HCT116 (cell line): ENCODE results near the gene ADAMTS13. TPM values are rescaled to one million over a fixed set of nuclear protein-coding genes. Genes with fewer than 3 reads are reported as not detected.
A peak's percentile ranks its signal among the peaks of the same experiment; 100 is the strongest.

ENCODE experiments used
- ATAC-seq: fragments of 200-7000 bp; cut with Tn5 transposase; 2 replicates; pipeline ENCODE4 v1.9.1; 2020; ENCODE audit warnings: mild to moderate bottlenecking, moderate library complexity
- BruUV-seq: library from RNA; stranded (reverse); fragments of 400-500 nt; replicated peaks from 2 replicates; lab custom pipeline; 2021; lab: Mats Ljungman, UMichigan
- CTCF ChIA-PET: fragments of 300-600 bp; sonication (Branson Sonifier 250); formaldehyde crosslinking; loops from one replicate; lab custom pipeline; 2021; ENCODE audit warnings: antibody characterized with exemption; lab: Charles Lee
- POLR2A ChIA-PET: fragments of 300-600, 350-600 bp; sonication (Branson Sonifier 250); formaldehyde crosslinking; loops from one replicate; lab custom pipeline; 2021; ENCODE audit warnings: antibody characterized with exemption; lab: Charles Lee
- RAD21 ChIA-PET, 2 experiments: fragments of 300-600 bp; sonication (Branson Sonifier 250); formaldehyde crosslinking; loops; one replicate each; lab custom pipeline; 2023; ENCODE audit warnings: low total read pairs in 2 of 2; ENCODE audit not compliant: uncharacterized antibody in 2 of 2, unreplicated experiment in 2 of 2, low non-redundant PET in 1 of 2; lab: Charles Lee
- DNase-seq: peaks from one replicate; pipeline ENCODE4 v3.0.0-alpha.2; 2010; ENCODE audit warnings: low read depth, low spot score
- H2AFZ ChIP-seq: fragments of 200-600 bp; shearing (Covaris generic), sonication (generic); 2 replicates; pipeline ENCODE4 v1.6.1; 2017; ENCODE audit warnings: low read depth, mixed run types, mixed read lengths, antibody characterized with exemption, low read length; ENCODE audit not compliant: poor library complexity, severe bottlenecking
- H3K27ac ChIP-seq: 2 replicates; pipeline ENCODE4 v1.5.1; 2012; ENCODE audit warnings: low read depth, low read length
- H3K27me3 ChIP-seq: fragments of 200-600 bp; sonication (generic); 2 replicates; pipeline ENCODE4 v1.6.1; 2016; ENCODE audit warnings: mixed run types, low read length, mixed read lengths; ENCODE audit not compliant: insufficient read depth
- H3K36me3 ChIP-seq, 2 experiments: fragments of 200-500 bp in 1 of 2; fragments of 200-600 bp in 1 of 2; sonication (Bioruptor generic) in 1 of 2; sonication (generic) in 1 of 2; 2 replicates each; pipeline versions ENCODE4 v1.5.1 to v1.6.1; 2014 to 2016; ENCODE audit warnings: low read length in 2 of 2, inconsistent platforms in 1 of 2, mixed read lengths in 1 of 2, mixed run types in 1 of 2; ENCODE audit not compliant: insufficient read depth in 2 of 2, control insufficient read depth in 1 of 2
- H3K4me1 ChIP-seq, 2 experiments: fragments of 200-600 bp in 1 of 2; sonication (generic) in 1 of 2; 2 replicates each; pipeline versions ENCODE4 v1.5.1 to v1.6.1; 2012 to 2017; ENCODE audit warnings: low read length in 2 of 2, inconsistent platforms in 1 of 2, mild to moderate bottlenecking in 1 of 2, mixed read lengths in 1 of 2, mixed run types in 1 of 2, moderate library complexity in 1 of 2; ENCODE audit not compliant: insufficient read depth in 2 of 2, control insufficient read depth in 1 of 2
- H3K4me2 ChIP-seq: fragments of 200-600 bp; sonication (generic); 2 replicates; pipeline ENCODE4 v1.6.1; 2017; ENCODE audit warnings: mixed run types, low read length, mixed read lengths
- H3K4me3 ChIP-seq, 2 experiments: fragments of 200-600 bp in 1 of 2; sonication (generic) in 1 of 2; replicated peaks in 1 of 2; 2 replicates each; pipeline ENCODE4 v1.5.1; 2011 to 2016; ENCODE audit warnings: low read length in 2 of 2, control low read depth in 1 of 2, low read depth in 1 of 2, mild to moderate bottlenecking in 1 of 2, mixed read lengths in 1 of 2, mixed run types in 1 of 2
- H3K79me2 ChIP-seq: fragments of 200-600 bp; sonication (generic); 2 replicates; pipeline ENCODE4 v1.6.1; 2017; ENCODE audit warnings: mild to moderate bottlenecking, mixed run types, low read length, moderate library complexity, mixed read lengths; ENCODE audit not compliant: insufficient read depth
- H3K9ac ChIP-seq: fragments of 200-600 bp; sonication (generic); 2 replicates; pipeline ENCODE4 v1.6.1; 2016; ENCODE audit warnings: low read length, mixed read lengths
- H3K9me2 ChIP-seq: fragments of 200-600 bp; sonication (generic), shearing (Covaris generic); 2 replicates; pipeline ENCODE4 v1.6.1; 2017; ENCODE audit warnings: mixed run types, mild to moderate bottlenecking, moderate library complexity; ENCODE audit not compliant: insufficient read depth
- H3K9me3 ChIP-seq, 2 experiments: fragments of 200-500 bp in 1 of 2; fragments of 200-600 bp in 1 of 2; sonication (Bioruptor generic) in 1 of 2; sonication (generic) in 1 of 2; 2 replicates each; pipeline ENCODE4 v1.6.1; 2014 to 2017; ENCODE audit warnings: low read length in 2 of 2, mixed read lengths in 2 of 2, inconsistent platforms in 1 of 2, low read depth in 1 of 2, mild to moderate bottlenecking in 1 of 2, mixed run types in 1 of 2, moderate library complexity in 1 of 2; ENCODE audit not compliant: control insufficient read depth in 1 of 2, insufficient read depth in 1 of 2
- H4K20me1 ChIP-seq: fragments of 200-600 bp; sonication (generic), shearing (Covaris generic); 2 replicates; pipeline ENCODE4 v1.6.1; 2017; ENCODE audit warnings: mixed run types, mild to moderate bottlenecking, moderate library complexity; ENCODE audit not compliant: insufficient read depth
- EGR1 ChIP-seq: IDR thresholded peaks from 2 replicates; pipeline ENCODE4 v1.6.1; 2012; ENCODE audit warnings: low read depth
- EZH2phosphoT487 ChIP-seq: fragments of 200-600 bp; IDR thresholded peaks from 2 replicates; pipeline ENCODE4 v1.6.1; 2018; ENCODE audit warnings: antibody characterized with exemption, borderline replicate concordance
- POLR2A ChIP-seq: IDR thresholded peaks from 2 replicates; pipeline ENCODE4 v1.7.0; 2011; ENCODE audit warnings: borderline replicate concordance; ENCODE audit not compliant: insufficient read depth, insufficient read length; ENCODE audit errors: extremely low read depth
- RAD21 ChIP-seq: IDR thresholded peaks from 2 replicates; pipeline ENCODE4 v1.6.1; 2012; ENCODE audit warnings: low read depth, mild to moderate bottlenecking
- ZFX ChIP-seq: fragments of 450-650 bp; IDR thresholded peaks from 2 replicates; pipeline ENCODE4 v1.6.1; 2017
- intact Hi-C: fragments of 100-400 bp; cut with micrococcal nuclease; formaldehyde crosslinking; loops from 2 replicates; pipeline ENCODE4 v1.10.0; 2022
- total RNA-seq: library from RNA; stranded (reverse); gene quantifications from one replicate; pipeline ENCODE4 v1.2.1, GENCODE V29; 2021; ENCODE audit not compliant: unreplicated experiment
- TF ChIP-seq, protein P1 (sequence below), 3 experiments: fragments of 200-600 bp in 1 of 3; sonication (generic) in 1 of 3; IDR thresholded peaks in 2 of 3; conservative IDR thresholded peaks in 1 of 3; 2 replicates each; pipeline ENCODE4 v1.5.1; 2012 to 2017; ENCODE audit warnings: low read depth in 2 of 3, low read length in 2 of 3, antibody characterized with exemption in 1 of 3, borderline replicate concordance in 1 of 3, control low read depth in 1 of 3, mild to moderate bottlenecking in 1 of 3, mixed read lengths in 1 of 3, mixed run types in 1 of 3, moderate library complexity in 1 of 3; ENCODE audit not compliant: insufficient read depth in 1 of 3

Gene ADAMTS13
- total RNA-seq, 1 experiment from 2014 or later: 9.2 TPM

DNA sequence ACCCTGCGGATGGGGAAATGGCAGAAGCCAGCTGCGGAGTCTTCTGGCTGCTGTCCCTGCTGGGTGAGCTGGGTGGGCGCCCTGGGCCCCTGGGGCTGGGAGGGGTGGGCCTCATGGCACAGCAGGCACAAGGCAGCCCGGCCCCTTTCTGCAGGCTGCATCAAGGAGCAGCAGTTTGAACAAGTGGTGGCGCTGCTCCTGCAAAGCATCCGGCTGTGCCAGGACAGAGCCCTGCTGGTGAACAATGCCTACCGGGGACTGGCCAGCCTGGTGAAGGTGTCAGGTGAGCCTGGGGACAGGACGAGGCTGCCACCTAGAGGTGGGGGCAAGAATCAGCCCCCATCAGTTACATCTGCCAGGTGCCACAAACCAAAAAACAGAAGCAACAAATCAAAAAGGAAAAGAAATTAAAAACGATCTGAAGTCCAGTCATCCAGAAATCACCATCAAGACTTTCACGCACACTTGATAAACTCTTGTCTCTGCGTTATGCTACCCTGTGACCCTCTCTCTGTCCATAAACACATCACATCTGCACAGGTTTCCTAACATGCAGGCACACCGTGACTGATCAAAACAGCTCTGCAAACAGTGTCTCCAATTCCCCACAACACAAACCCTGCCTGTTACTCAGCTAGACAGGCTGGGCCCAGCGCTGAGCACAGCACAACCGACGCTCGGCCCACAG is 18.3 kb upstream of the ADAMTS13 start:
- H3K27ac ChIP-seq: no peak overlapping the region
- no peaks in the 10 kb centered on the region for H4K20me1 ChIP-seq
- intact Hi-C loops: loop anchor here (1.0 kb wide), 1 partner anchor 45 kb away; no protein-coding TSS in a partner anchor
- no peaks in the 10 kb centered on the region; the same call in 1 of the 2 replicates for H3K79me2 ChIP-seq
- no peak for TF ChIP-seq EGR1
- TF ChIP-seq RAD21: peak; percentile 83
- TF ChIP-seq, protein P1, sequence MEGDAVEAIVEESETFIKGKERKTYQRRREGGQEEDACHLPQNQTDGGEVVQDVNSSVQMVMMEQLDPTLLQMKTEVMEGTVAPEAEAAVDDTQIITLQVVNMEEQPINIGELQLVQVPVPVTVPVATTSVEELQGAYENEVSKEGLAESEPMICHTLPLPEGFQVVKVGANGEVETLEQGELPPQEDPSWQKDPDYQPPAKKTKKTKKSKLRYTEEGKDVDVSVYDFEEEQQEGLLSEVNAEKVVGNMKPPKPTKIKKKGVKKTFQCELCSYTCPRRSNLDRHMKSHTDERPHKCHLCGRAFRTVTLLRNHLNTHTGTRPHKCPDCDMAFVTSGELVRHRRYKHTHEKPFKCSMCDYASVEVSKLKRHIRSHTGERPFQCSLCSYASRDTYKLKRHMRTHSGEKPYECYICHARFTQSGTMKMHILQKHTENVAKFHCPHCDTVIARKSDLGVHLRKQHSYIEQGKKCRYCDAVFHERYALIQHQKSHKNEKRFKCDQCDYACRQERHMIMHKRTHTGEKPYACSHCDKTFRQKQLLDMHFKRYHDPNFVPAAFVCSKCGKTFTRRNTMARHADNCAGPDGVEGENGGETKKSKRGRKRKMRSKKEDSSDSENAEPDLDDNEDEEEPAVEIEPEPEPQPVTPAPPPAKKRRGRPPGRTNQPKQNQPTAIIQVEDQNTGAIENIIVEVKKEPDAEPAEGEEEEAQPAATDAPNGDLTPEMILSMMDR (IDR thresholded peaks at IDR 0.05 in 2 of 3, conservative IDR thresholded peaks at IDR 0.05 in 1 of 3; ENCODE audit: borderline replicate concordance in 1 of 3, insufficient read depth in 1 of 3, low read depth in 2 of 3, low read length in 2 of 3): peak; percentile 89 to 96 (median 89)
- ATAC-seq (peak; percentile 81), DNase-seq (peak; percentile 65)
- H3K9ac ChIP-seq: no peak overlapping the region
- H3K9me3 ChIP-seq: no peaks in the 10 kb centered on the region
- H3K27me3 ChIP-seq: no peaks in the 10 kb centered on the region
- ChIA-PET RAD21 (no interaction called here), POLR2A (no interaction called here), CTCF (interaction anchor here (0.7 to 2.9 kb wide), 3 partner anchors 9 to 218 kb away, joined by 3 to 14 read pairs (median 3); partner anchors contain the start of genes SURF1 and SURF2)
- H3K4me3 ChIP-seq: no peak overlapping the region
- no peaks in the 10 kb centered on the region for H3K9me2 ChIP-seq
- H2AFZ ChIP-seq: no peak overlapping the region
- H3K36me3 ChIP-seq: peaks cover 15 to 23% of the 10 kb centered on the region in 2 experiments; a peak in 3 of 4 replicates
- BruUV-seq: no TSS peak
- H3K4me2 ChIP-seq: no peak overlapping the region
- peaks cover 0 to 5% of the 10 kb centered on the region in 2 experiments; a peak in 1 of 4 replicates for H3K4me1 ChIP-seq

DNA sequence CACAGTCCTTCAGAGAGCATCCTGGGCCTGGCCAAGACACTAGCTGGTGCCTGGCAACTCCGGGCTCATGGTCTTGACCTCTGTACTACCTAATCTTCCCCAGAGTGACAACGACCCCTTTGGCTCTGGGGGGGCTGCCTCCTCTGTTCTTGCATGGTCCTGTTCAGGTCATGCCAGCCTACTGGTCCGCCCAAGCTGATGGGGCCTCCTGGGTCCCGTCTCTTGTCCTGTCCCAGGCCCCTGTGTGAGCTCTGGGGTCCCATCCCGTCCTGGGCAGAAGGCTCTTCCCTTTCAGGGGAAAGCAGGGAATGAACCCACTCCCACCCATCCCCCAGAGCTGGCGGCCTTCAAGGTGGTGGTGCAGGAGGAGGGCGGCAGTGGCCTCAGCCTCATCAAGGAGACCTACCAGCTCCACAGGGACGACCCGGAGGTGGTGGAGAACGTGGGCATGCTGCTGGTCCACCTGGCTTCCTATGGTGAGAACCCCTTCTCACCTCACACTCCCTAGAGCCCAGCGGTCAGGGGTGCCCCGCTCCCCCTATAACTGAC is 17.6 kb upstream of the ADAMTS13 start:
- ChIA-PET POLR2A (no interaction called here), RAD21 (no interaction called here)

More for the DNA sequence above, 17.6 kb upstream of the ADAMTS13 start:
- Histone ChIP-seq H3K4me2 (no peak overlapping the region), H3K36me3 (peaks cover 17 to 23% of the 10 kb centered on the region in 2 experiments; a peak in 3 of 4 replicates), H4K20me1 (no peaks in the 10 kb centered on the region), H2AFZ (no peak overlapping the region), H3K9ac (no peak overlapping the region), H3K27me3 (no peaks in the 10 kb centered on the region), H3K4me3 (no peak overlapping the region), H3K9me3 (no peaks in the 10 kb centered on the region), H3K27ac (no peak overlapping the region), H3K9me2 (no peaks in the 10 kb centered on the region), H3K4me1 (peaks cover 0 to 5% of the 10 kb centered on the region in 2 experiments; a peak in 1 of 4 replicates), H3K79me2 (no peaks in the 10 kb centered on the region; the same call in 1 of the 2 replicates)
- no TSS peak for BruUV-seq
- ATAC-seq (no peak), DNase-seq (no peak)
- no peak for TF ChIP-seq POLR2A
- TF ChIP-seq EGR1: no peak
- no peak for TF ChIP-seq EZH2phosphoT487
- no peak for TF ChIP-seq RAD21
- TF ChIP-seq ZFX: no peak
- intact Hi-C loops: loop anchor here (1.0 kb wide), 1 partner anchor 45 kb away; no protein-coding TSS in a partner anchor
- CTCF ChIA-PET: interaction anchor here (0.7 to 2.9 kb wide), 3 partner anchors 9 to 218 kb away, joined by 3 to 14 read pairs (median 3); partner anchors contain the start of genes SURF1 and SURF2
